DMS153 (cell line): ENCODE data around the gene OTOG.

Experiments used
- DNase-seq: peaks from one replicate; lab custom pipeline; 2025; lab: John Stamatoyannopoulos, UW

OTOG gene

GRCh38 chr11:17561526-17561925 lies 14.5 kb downstream of the OTOG start:
- no peak for DNase-seq

- DNase-seq, result no peak
These were observed 16.2 kb downstream of the OTOG start for GRCh38 chr11:17563231-17563646.

- DNase-seq, result no peak
These were observed 17.1 kb downstream of the OTOG start for GRCh38 chr11:17563961-17564686.

- DNase-seq, result no peak
These were observed 17.6 kb downstream of the OTOG start for GRCh38 chr11:17564687-17565042.

GRCh38 chr11:17568944-17569343 lies 21.9 kb downstream of the OTOG start:
- no peak for DNase-seq

- DNase-seq, result no peak
These were observed 23.0 kb downstream of the OTOG start for GRCh38 chr11:17570034-17570433.

- DNase-seq, result no peak
These were observed 24.6 kb downstream of the OTOG start for GRCh38 chr11:17571431-17572358.

- DNase-seq, result no peak
These were observed 25.3 kb downstream of the OTOG start for GRCh38 chr11:17572359-17572690.

GRCh38 chr11:17572791-17573460 lies 25.9 kb downstream of the OTOG start:
- DNase-seq, result no peak

GRCh38 chr11:17573526-17573925 lies 26.5 kb downstream of the OTOG start:
- no peak for DNase-seq

GRCh38 chr11:17574141-17575091 lies 27.4 kb downstream of the OTOG start:
- no peak for DNase-seq

GRCh38 chr11:17575431-17576425 lies 28.7 kb downstream of the OTOG start:
- no peak for DNase-seq

GRCh38 chr11:17578296-17578695 lies 31.2 kb downstream of the OTOG start:
- no peak for DNase-seq

- no peak for DNase-seq
These were observed 31.9 kb downstream of the OTOG start for GRCh38 chr11:17578958-17579357.

GRCh38 chr11:17579451-17579850 lies 32.4 kb downstream of the OTOG start:
- no peak for DNase-seq

- no peak for DNase-seq
These were observed 33.2 kb downstream of the OTOG start for GRCh38 chr11:17580271-17580670.

GRCh38 chr11:17581036-17581731 lies 34.1 kb downstream of the OTOG start:
- no peak for DNase-seq

GRCh38 chr11:17581732-17582053 lies 34.6 kb downstream of the OTOG start:
- DNase-seq, result no peak

- no peak for DNase-seq
These were observed 39.0 kb downstream of the OTOG start for GRCh38 chr11:17585911-17586695.
